SU-DHL-6 (cell line): Measurements from ENCODE around the gene PLEKHA7.

Experiments
- H2AFZ ChIP-seq: fragments of 200-600 bp; sonication (generic); 2 replicates; pipeline ENCODE4 v1.6.1; 2014; ENCODE audit warnings: low read depth, mild to moderate bottlenecking, moderate library complexity, mixed read lengths, antibody characterized with exemption, low read length; ENCODE audit not compliant: severe bottlenecking
- H3F3A ChIP-seq: fragments of 200-600 bp; shearing (Covaris generic); 2 replicates; pipeline ENCODE4 v1.6.0; 2016; ENCODE audit warnings: antibody characterized with exemption, mild to moderate bottlenecking; ENCODE audit not compliant: insufficient read depth
- H3K27ac ChIP-seq: fragments of 200-600 bp; sonication (generic); 2 replicates; pipeline ENCODE4 v1.5.1; 2016; ENCODE audit warnings: low read depth, mild to moderate bottlenecking, low read length, moderate library complexity, mixed read lengths
- H3K27me3 ChIP-seq: fragments of 200-600 bp; sonication (generic), shearing (Covaris generic); 2 replicates; pipeline ENCODE4 v1.6.0; 2014; ENCODE audit warnings: mild to moderate bottlenecking, low read length
- H3K36me3 ChIP-seq: fragments of 200-600 bp; sonication (generic); 2 replicates; pipeline ENCODE4 v1.6.1; 2014; ENCODE audit warnings: mild to moderate bottlenecking, low read length, mixed read lengths
- H3K4me2 ChIP-seq: fragments of 300-600, 200-600 bp; shearing (Covaris generic), sonication (generic); 2 replicates; pipeline ENCODE4 v1.6.0; 2014; ENCODE audit warnings: low read length, low read depth, mild to moderate bottlenecking; ENCODE audit not compliant: poor library complexity, severe bottlenecking
- H3K4me3 ChIP-seq: fragments of 200-600 bp; sonication (generic); 2 replicates; pipeline ENCODE4 v1.5.1; 2014; ENCODE audit warnings: antibody characterized with exemption, low read length, mild to moderate bottlenecking, mixed read lengths; ENCODE audit not compliant: insufficient read depth, poor library complexity, severe bottlenecking
- H3K79me2 ChIP-seq: fragments of 200-600 bp; sonication (generic); 2 replicates; pipeline ENCODE4 v1.6.1; 2014; ENCODE audit warnings: mild to moderate bottlenecking, low read length, moderate library complexity; ENCODE audit not compliant: insufficient read depth
- H3K9ac ChIP-seq: fragments of 200-600 bp; sonication (generic); 2 replicates; pipeline ENCODE4 v1.7.0; 2014; ENCODE audit warnings: mild to moderate bottlenecking, low read length
- H3K9me2 ChIP-seq: fragments of 200-600 bp; sonication (generic); replicated peaks from 2 replicates; pipeline ENCODE4 v1.6.1; 2014; ENCODE audit warnings: low read length; ENCODE audit not compliant: insufficient read depth
- H3K9me3 ChIP-seq: fragments of 200-600 bp; sonication (generic); 2 replicates; pipeline ENCODE4 v1.6.1; 2014; ENCODE audit warnings: low read length, mixed read lengths; ENCODE audit not compliant: insufficient read depth
- H4K20me1 ChIP-seq: fragments of 200-600 bp; sonication (generic); 2 replicates; pipeline ENCODE4 v1.6.1; 2014; ENCODE audit warnings: low read depth, mild to moderate bottlenecking, antibody characterized with exemption, low read length, moderate library complexity, mixed read lengths
- EZH2phosphoT487 ChIP-seq: fragments of 200-600 bp; sonication (generic), shearing (Covaris generic); conservative IDR thresholded peaks from 2 replicates; pipeline ENCODE4 v1.6.1; 2018; ENCODE audit warnings: mild to moderate bottlenecking, antibody characterized with exemption, low read length, moderate library complexity, mixed read lengths
- TF ChIP-seq, protein P1 (sequence below): fragments of 200-600 bp; sonication (generic); IDR thresholded peaks from one replicate; pipeline ENCODE4 v1.5.1; 2017; ENCODE audit warnings: antibody characterized with exemption, mild to moderate bottlenecking, low read length, moderate library complexity; ENCODE audit not compliant: insufficient read depth, poor library complexity, severe bottlenecking

Gene PLEKHA7

DNA sequence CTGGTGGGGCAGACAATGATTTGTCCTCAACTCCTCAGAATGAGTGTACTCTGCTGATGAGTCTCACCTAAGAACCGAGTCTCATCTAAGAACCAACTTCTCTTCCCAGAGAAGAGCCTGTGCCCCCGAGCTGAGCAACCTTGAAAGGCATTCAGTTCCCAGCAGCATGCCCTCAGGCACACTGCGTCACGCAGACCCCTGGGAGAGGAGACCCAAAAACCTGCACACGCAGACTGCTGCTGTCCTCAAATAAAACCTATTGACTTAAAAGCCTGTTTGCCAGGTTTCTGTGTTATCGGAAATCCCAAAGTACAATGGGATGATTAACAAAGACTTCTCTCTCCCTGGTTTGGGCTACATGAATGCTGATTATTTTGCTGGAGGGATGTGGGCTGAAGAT is 154.6 kb downstream of the PLEKHA7 start:
- H2AFZ ChIP-seq: no peak overlapping the region
- no peaks in the 10 kb centered on the region for H3F3A ChIP-seq
- no peak overlapping the region for H3K27ac ChIP-seq
- no peaks in the 10 kb centered on the region for H4K20me1 ChIP-seq
- no peaks in the 10 kb centered on the region for H3K9me2 ChIP-seq
- H3K36me3 ChIP-seq: no peaks in the 10 kb centered on the region
- H3K9me3 ChIP-seq: no peaks in the 10 kb centered on the region
- no peaks in the 10 kb centered on the region for H3K27me3 ChIP-seq
- TF ChIP-seq EZH2phosphoT487: no peak
- TF ChIP-seq, protein P1, sequence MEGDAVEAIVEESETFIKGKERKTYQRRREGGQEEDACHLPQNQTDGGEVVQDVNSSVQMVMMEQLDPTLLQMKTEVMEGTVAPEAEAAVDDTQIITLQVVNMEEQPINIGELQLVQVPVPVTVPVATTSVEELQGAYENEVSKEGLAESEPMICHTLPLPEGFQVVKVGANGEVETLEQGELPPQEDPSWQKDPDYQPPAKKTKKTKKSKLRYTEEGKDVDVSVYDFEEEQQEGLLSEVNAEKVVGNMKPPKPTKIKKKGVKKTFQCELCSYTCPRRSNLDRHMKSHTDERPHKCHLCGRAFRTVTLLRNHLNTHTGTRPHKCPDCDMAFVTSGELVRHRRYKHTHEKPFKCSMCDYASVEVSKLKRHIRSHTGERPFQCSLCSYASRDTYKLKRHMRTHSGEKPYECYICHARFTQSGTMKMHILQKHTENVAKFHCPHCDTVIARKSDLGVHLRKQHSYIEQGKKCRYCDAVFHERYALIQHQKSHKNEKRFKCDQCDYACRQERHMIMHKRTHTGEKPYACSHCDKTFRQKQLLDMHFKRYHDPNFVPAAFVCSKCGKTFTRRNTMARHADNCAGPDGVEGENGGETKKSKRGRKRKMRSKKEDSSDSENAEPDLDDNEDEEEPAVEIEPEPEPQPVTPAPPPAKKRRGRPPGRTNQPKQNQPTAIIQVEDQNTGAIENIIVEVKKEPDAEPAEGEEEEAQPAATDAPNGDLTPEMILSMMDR: no peak
- no peak overlapping the region for H3K4me2 ChIP-seq
- no peaks in the 10 kb centered on the region for H3K79me2 ChIP-seq
- no peak overlapping the region for H3K9ac ChIP-seq
- no peak overlapping the region for H3K4me3 ChIP-seq

DNA sequence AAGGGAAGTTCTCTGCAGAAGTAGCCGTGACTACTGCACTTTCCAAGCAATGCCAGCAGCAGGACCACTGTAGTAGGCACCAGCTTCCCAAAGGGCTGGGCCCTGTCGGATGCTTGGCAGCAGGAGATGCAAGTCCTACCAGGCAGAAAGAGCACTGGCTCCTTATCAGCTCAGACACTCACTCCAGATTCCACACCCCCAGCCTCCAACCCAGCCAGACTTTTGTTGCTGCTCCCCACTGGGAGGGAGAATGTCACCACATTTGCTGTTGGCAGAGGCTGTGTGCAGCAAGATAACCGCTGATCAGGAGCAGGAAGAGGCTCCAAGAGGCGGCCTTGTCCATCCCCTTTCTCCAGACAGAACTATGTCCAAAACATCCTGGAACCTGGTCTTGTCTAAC is 157.0 kb downstream of the PLEKHA7 start:
- Histone ChIP-seq H3K27me3 (no peaks in the 10 kb centered on the region), H3K4me3 (no peak overlapping the region), H4K20me1 (no peaks in the 10 kb centered on the region), H3K79me2 (no peaks in the 10 kb centered on the region), H3K27ac (no peak overlapping the region), H3K9me3 (no peaks in the 10 kb centered on the region), H3K36me3 (no peaks in the 10 kb centered on the region), H2AFZ (no peak overlapping the region), H3K4me2 (no peak overlapping the region), H3K9ac (no peak overlapping the region), H3K9me2 (no peaks in the 10 kb centered on the region), H3F3A (no peaks in the 10 kb centered on the region)
- TF ChIP-seq EZH2phosphoT487: 0 out of 2 replicates have a peak, but pooled peaks have one; percentile 77
- TF ChIP-seq, protein P1: no peak

DNA sequence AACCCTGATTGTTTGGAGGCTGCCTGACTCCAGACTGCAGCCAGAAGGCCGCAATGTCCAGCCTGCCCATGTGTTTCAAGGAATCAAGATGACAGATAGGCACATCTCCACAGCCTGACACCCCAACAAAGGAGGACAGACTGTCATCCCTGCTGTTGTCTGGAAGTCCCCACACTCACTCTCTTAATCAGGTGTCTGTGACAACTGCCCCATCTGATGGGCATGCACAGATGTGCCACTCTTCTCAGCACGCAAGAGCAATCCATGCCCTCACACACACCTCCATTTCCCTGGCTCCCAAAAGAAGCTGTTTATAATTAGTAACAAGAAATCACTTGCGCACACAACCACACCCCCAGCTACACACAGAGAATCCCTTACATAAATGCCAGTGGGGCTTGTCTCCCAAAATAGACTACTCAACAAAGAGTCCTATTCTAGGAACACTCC is 158.2 kb downstream of the PLEKHA7 start:
- no peak overlapping the region for H3K27ac ChIP-seq
- no peaks in the 10 kb centered on the region for H3K36me3 ChIP-seq
- no peak overlapping the region for H3K4me3 ChIP-seq
- H3K27me3 ChIP-seq: no peaks in the 10 kb centered on the region
- no peaks in the 10 kb centered on the region for H3F3A ChIP-seq
- H3K9ac ChIP-seq: no peak overlapping the region
- TF ChIP-seq EZH2phosphoT487: no peak
- TF ChIP-seq, protein P1: no peak
- H3K9me2 ChIP-seq: no peaks in the 10 kb centered on the region
- no peaks in the 10 kb centered on the region for H3K9me3 ChIP-seq
- H4K20me1 ChIP-seq: no peaks in the 10 kb centered on the region
- no peak overlapping the region for H2AFZ ChIP-seq
- H3K4me2 ChIP-seq: no peak overlapping the region
- H3K79me2 ChIP-seq: no peaks in the 10 kb centered on the region
